Mesothelial cell of epicardium (in vitro differentiated cells): ENCODE results near the gene HNF1B. TPM values are rescaled to one million over a fixed set of nuclear protein-coding genes. Genes with fewer than 3 reads are reported as not detected.

Experiments
- DNase-seq, 2 experiments: peaks; one replicate each; pipeline ENCODE4 v3.0.0; 2021; ENCODE audit warnings: low spot score in 2 of 2; ENCODE audit not compliant: unreplicated experiment in 2 of 2
- H3K27ac Mint-ChIP-seq: 2 replicates; pipeline ENCODE4 v1.8.0; 2021; ENCODE audit warnings: mixed read lengths
- H3K27me3 Mint-ChIP-seq: 2 replicates; pipeline ENCODE4 v1.8.0; 2021; ENCODE audit warnings: low read depth, mixed read lengths
- H3K36me3 Mint-ChIP-seq: 2 replicates; pipeline ENCODE4 v1.8.0; 2021; ENCODE audit warnings: mixed read lengths
- H3K4me1 Mint-ChIP-seq: 2 replicates; pipeline ENCODE4 v1.8.0; 2021; ENCODE audit warnings: mixed read lengths
- H3K4me3 Mint-ChIP-seq: 2 replicates; pipeline ENCODE4 v1.8.0; 2021; ENCODE audit warnings: mild to moderate bottlenecking, moderate library complexity, mixed read lengths
- H3K9me3 Mint-ChIP-seq: 2 replicates; pipeline ENCODE4 v1.8.0; 2021; ENCODE audit warnings: mixed read lengths
- total RNA-seq: library from RNA; stranded (reverse); gene quantifications from 3 replicates; pipeline ENCODE4 v1.2.1, GENCODE V29; 2021
- TF ChIP-seq, protein P1 (sequence below): fragments of 200-600 bp; sonication (generic); IDR thresholded peaks from one replicate; pipeline ENCODE4 v1.5.0; 2021; ENCODE audit warnings: antibody characterized with exemption; ENCODE audit not compliant: unreplicated experiment

HNF1B gene
- total RNA-seq, 1 donor from 2014 or later = 0.29 TPM

GRCh38 chr17:37768438-37768837, 23.6 kb upstream of the HNF1B start:
- Mint-ChIP-seq H3K4me1 (no peaks in the 10 kb centered on the region), H3K36me3 (no peaks in the 10 kb centered on the region), H3K27ac (no peak overlapping the region), H3K4me3 (no peak overlapping the region), H3K9me3 (no peaks in the 10 kb centered on the region), H3K27me3 (peaks cover 36% of the 10 kb centered on the region)
- TF ChIP-seq, protein P1, sequence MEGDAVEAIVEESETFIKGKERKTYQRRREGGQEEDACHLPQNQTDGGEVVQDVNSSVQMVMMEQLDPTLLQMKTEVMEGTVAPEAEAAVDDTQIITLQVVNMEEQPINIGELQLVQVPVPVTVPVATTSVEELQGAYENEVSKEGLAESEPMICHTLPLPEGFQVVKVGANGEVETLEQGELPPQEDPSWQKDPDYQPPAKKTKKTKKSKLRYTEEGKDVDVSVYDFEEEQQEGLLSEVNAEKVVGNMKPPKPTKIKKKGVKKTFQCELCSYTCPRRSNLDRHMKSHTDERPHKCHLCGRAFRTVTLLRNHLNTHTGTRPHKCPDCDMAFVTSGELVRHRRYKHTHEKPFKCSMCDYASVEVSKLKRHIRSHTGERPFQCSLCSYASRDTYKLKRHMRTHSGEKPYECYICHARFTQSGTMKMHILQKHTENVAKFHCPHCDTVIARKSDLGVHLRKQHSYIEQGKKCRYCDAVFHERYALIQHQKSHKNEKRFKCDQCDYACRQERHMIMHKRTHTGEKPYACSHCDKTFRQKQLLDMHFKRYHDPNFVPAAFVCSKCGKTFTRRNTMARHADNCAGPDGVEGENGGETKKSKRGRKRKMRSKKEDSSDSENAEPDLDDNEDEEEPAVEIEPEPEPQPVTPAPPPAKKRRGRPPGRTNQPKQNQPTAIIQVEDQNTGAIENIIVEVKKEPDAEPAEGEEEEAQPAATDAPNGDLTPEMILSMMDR = no peak
- no peak for DNase-seq

DNA sequence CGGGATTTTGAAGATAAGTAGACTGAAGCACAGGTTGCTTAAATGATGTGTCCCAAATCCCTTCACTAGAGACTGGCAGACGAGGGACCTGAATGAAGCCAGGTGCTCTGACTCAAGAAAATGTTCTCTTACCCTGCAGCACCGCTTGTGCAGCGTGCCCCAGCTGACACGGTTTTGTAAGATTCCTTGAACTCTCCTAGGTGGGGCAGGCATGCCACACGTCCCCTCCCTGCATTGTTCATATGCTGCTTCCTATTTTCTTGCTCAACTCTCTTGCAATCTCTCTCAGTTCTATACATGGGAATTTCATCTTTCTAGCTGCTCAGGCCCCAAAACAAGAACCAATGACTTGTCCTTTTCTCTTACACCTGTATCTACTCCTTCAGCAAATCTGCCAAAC, 22.1 kb upstream of the HNF1B start:
- Mint-ChIP-seq H3K27ac (no peak overlapping the region), H3K27me3 (peaks cover 41% of the 10 kb centered on the region), H3K4me3 (no peak overlapping the region), H3K4me1 (no peaks in the 10 kb centered on the region), H3K36me3 (no peaks in the 10 kb centered on the region), H3K9me3 (no peaks in the 10 kb centered on the region)
- TF ChIP-seq, protein P1 = no peak
- DNase-seq = no peak

- TF ChIP-seq, protein P1 = no peak
- no peaks in the 10 kb centered on the region for H3K36me3 Mint-ChIP-seq
- H3K27me3 Mint-ChIP-seq = peaks cover 54% of the 10 kb centered on the region
- no peak overlapping the region for H3K4me3 Mint-ChIP-seq
- H3K27ac Mint-ChIP-seq = no peak overlapping the region
- H3K4me1 Mint-ChIP-seq = no peaks in the 10 kb centered on the region
- H3K9me3 Mint-ChIP-seq = no peaks in the 10 kb centered on the region
- no peak for DNase-seq
Measured at GRCh38 chr17:37764383-37764782, 19.5 kb upstream of the HNF1B start.

GRCh38 chr17:37762666-37763065, 17.8 kb upstream of the HNF1B start:
- Mint-ChIP-seq H3K4me3 (no peak overlapping the region), H3K27me3 (peaks cover 61% of the 10 kb centered on the region), H3K4me1 (no peaks in the 10 kb centered on the region), H3K27ac (no peak overlapping the region), H3K36me3 (no peaks in the 10 kb centered on the region), H3K9me3 (no peaks in the 10 kb centered on the region)
- no peak for DNase-seq
- TF ChIP-seq, protein P1 = no peak

GRCh38 chr17:37761961-37762360, 17.1 kb upstream of the HNF1B start:
- Mint-ChIP-seq H3K27ac (no peak overlapping the region), H3K4me3 (no peak overlapping the region), H3K36me3 (no peaks in the 10 kb centered on the region), H3K27me3 (peaks cover 56% of the 10 kb centered on the region), H3K4me1 (no peaks in the 10 kb centered on the region), H3K9me3 (no peaks in the 10 kb centered on the region)
- TF ChIP-seq, protein P1 = no peak
- DNase-seq = no peak

DNA sequence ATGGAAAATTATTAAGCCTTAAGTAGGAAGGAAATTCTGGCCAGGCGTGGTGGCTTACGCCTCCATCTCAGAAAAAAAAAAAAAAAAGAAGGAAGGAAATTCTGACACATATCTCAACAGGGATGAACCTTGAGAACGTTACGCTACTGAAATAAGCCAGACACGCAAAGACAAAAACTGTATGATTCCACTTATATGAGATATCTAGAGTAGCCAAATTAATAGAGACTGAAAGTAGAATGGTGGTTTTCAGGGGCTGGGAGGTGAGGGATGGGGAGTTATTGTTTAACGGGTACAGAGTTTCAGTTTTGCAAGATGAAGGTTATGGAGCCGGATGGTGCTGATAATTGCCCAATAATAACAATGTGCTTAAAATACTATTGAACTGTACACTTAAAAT, 16.2 kb upstream of the HNF1B start:
- Mint-ChIP-seq H3K4me3 (no peak overlapping the region), H3K9me3 (no peaks in the 10 kb centered on the region), H3K4me1 (no peaks in the 10 kb centered on the region), H3K27me3 (peaks cover 54% of the 10 kb centered on the region), H3K27ac (no peak overlapping the region), H3K36me3 (no peaks in the 10 kb centered on the region)
- TF ChIP-seq, protein P1 = no peak
- DNase-seq = no peak
